Tibial nerve (tissue), 4 donors: Measurements from ENCODE around the gene ZNF431. TPM values are rescaled to one million over a fixed set of nuclear protein-coding genes. Genes with fewer than 3 reads are reported as not detected.
"Not testable (repeated sequence)": the region's sequence is repeated elsewhere in the genome, so short reads cannot be mapped to it uniquely, and the experiment has no call there.

Source experiments
- DNase-seq, 2 donors: peaks; one replicate each; pipeline ENCODE4 v3.0.0-alpha.2; 2019; ENCODE audit warnings: low spot score in 2 of 2
- H3K27ac ChIP-seq, 4 donors: fragments of 200-600 bp; sonication (generic) in 3 of 4; one replicate each; pipeline ENCODE4 v1.5.1; 2017 to 2019; ENCODE audit warnings: mild to moderate bottlenecking in 1 of 4
- H3K27me3 ChIP-seq, 2 donors: fragments of 200-600 bp; sonication (generic) in 1 of 2; one replicate each; pipeline versions ENCODE4 v1.5.1 to v1.6.0; 2017 to 2019
- H3K36me3 ChIP-seq, 3 donors: fragments of 200-600 bp; sonication (generic); one replicate each; pipeline ENCODE4 v1.5.1; 2018 to 2019
- H3K4me1 ChIP-seq, 4 donors: fragments of 200-600 bp; sonication (generic) in 3 of 4; one replicate each; pipeline ENCODE4 v1.5.1; 2017 to 2019
- H3K4me3 ChIP-seq, 4 donors: fragments of 200-600 bp; sonication (generic) in 3 of 4; one replicate each; pipeline ENCODE4 v1.5.1; 2017 to 2019; ENCODE audit warnings: mild to moderate bottlenecking in 1 of 4, moderate library complexity in 1 of 4
- H3K9me3 ChIP-seq, 4 donors: fragments of 200-600 bp; sonication (generic) in 3 of 4; one replicate each; pipeline ENCODE4 v1.5.1; 2017 to 2019
- EP300 ChIP-seq, 2 donors: sonication (generic); formaldehyde crosslinking; IDR thresholded peaks; one replicate each; pipeline ENCODE4 v1.6.1; 2017; ENCODE audit warnings: antibody characterized with exemption in 2 of 2, mild to moderate bottlenecking in 1 of 2
- POLR2A ChIP-seq, 2 donors: fragments of 450-650 bp; IDR thresholded peaks; one replicate each; pipeline ENCODE4 v1.6.1; 2017; ENCODE audit warnings: antibody characterized with exemption in 2 of 2, mild to moderate bottlenecking in 2 of 2, moderate library complexity in 2 of 2
- WGBS, 2 donors: methylation state at CpG; one replicate each; pipeline ENCODE4 v1.1.5; 2018; 5-methylcytosine and 5-hydroxymethylcytosine counted together
- total RNA-seq, 4 donors: library from RNA; depleted of rRNA; stranded (reverse); fragments of >200 nt; gene quantifications; one replicate each; pipeline ENCODE4 v1.1.0, GENCODE V29; 2016
- TF ChIP-seq, protein P1 (sequence below), 5 experiments: fragments of 200-600 bp in 3 of 5; fragments of 450-650 bp in 2 of 5; sonication (generic) in 3 of 5; IDR thresholded peaks; one replicate each; pipeline ENCODE4 v1.5.1; 2016 to 2019; ENCODE audit warnings: antibody characterized with exemption in 5 of 5, mild to moderate bottlenecking in 3 of 5, moderate library complexity in 2 of 5

ZNF431 gene
- total RNA-seq, 4 donors from 2014 or later = 5.9 to 20.4 (median 15.6) TPM

- WGBS, 2 donors = 80 to 83% methylated on average over 8 of the region's 8 CpGs
- no peak for DNase-seq
- TF ChIP-seq EP300 (IDR thresholded peaks at IDR 0.05) (no peak), POLR2A (IDR thresholded peaks at IDR 0.05) (no peak)
- TF ChIP-seq, protein P1, sequence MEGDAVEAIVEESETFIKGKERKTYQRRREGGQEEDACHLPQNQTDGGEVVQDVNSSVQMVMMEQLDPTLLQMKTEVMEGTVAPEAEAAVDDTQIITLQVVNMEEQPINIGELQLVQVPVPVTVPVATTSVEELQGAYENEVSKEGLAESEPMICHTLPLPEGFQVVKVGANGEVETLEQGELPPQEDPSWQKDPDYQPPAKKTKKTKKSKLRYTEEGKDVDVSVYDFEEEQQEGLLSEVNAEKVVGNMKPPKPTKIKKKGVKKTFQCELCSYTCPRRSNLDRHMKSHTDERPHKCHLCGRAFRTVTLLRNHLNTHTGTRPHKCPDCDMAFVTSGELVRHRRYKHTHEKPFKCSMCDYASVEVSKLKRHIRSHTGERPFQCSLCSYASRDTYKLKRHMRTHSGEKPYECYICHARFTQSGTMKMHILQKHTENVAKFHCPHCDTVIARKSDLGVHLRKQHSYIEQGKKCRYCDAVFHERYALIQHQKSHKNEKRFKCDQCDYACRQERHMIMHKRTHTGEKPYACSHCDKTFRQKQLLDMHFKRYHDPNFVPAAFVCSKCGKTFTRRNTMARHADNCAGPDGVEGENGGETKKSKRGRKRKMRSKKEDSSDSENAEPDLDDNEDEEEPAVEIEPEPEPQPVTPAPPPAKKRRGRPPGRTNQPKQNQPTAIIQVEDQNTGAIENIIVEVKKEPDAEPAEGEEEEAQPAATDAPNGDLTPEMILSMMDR (IDR thresholded peaks at IDR 0.05) = no peak
- Histone ChIP-seq H3K36me3 (no peaks in the 10 kb centered on the region), H3K9me3 (no peaks in the 10 kb centered on the region), H3K4me3 (no peak overlapping the region), H3K4me1 (no peaks in the 10 kb centered on the region), H3K27ac (no peak overlapping the region), H3K27me3 (no peaks in the 10 kb centered on the region)
These were observed 6.4 kb upstream of the ZNF431 start for GRCh38 chr19:21135433-21135832.

GRCh38 chr19:21138130-21138529 lies 3.7 kb upstream of the ZNF431 start:
- Histone ChIP-seq H3K4me1 (peaks cover 0 to 13% (median 0%) of the 10 kb centered on the region in 4 donors), H3K36me3 (no peaks in the 10 kb centered on the region), H3K9me3 (no peaks in the 10 kb centered on the region), H3K27ac (no peak overlapping the region), H3K27me3 (no peaks in the 10 kb centered on the region), H3K4me3 (no peak overlapping the region)
- no peak for DNase-seq
- TF ChIP-seq EP300 (IDR thresholded peaks at IDR 0.05) (no peak), POLR2A (IDR thresholded peaks at IDR 0.05) (no peak)
- TF ChIP-seq, protein P1 (IDR thresholded peaks at IDR 0.05) = no peak

GRCh38 chr19:21141006-21141405 lies 834 bp upstream of the ZNF431 start:
- H3K4me1 ChIP-seq = peaks cover 0 to 16% (median 0%) of the 10 kb centered on the region in 4 donors
- H3K27me3 ChIP-seq, DNase-seq, H3K9me3 ChIP-seq, H3K4me3 ChIP-seq: not testable (repeated sequence)
- 95 to 100% methylated on average over 1 of the region's 1 CpG for WGBS, 2 donors
- H3K36me3 ChIP-seq = peaks cover 0 to 23% (median 0%) of the 10 kb centered on the region in 3 donors
- H3K27ac ChIP-seq = peak overlapping the region in 1 of 4 donors; percentile 85

GRCh38 chr19:21143428-21143827 lies 1.6 kb downstream of the ZNF431 start:
- Histone ChIP-seq H3K9me3 (no peaks in the 10 kb centered on the region), H3K36me3 (peaks cover 0 to 48% (median 3%) of the 10 kb centered on the region in 3 donors), H3K27me3 (no peaks in the 10 kb centered on the region), H3K4me1 (peaks cover 0 to 16% (median 0%) of the 10 kb centered on the region in 4 donors), H3K27ac (no peak overlapping the region), H3K4me3 (no peak overlapping the region)
- no peak for DNase-seq
- WGBS, 2 donors = 83 to 88% methylated on average over 5 of the region's 5 CpGs
- TF ChIP-seq POLR2A (IDR thresholded peaks at IDR 0.05) (no peak), EP300 (IDR thresholded peaks at IDR 0.05) (no peak)
- TF ChIP-seq, protein P1 (IDR thresholded peaks at IDR 0.05) = no peak

GRCh38 chr19:21143854-21144253 lies 2.0 kb downstream of the ZNF431 start:
- Histone ChIP-seq H3K4me3 (no peak overlapping the region), H3K36me3 (peaks cover 0 to 52% (median 3%) of the 10 kb centered on the region in 3 donors), H3K27me3 (no peaks in the 10 kb centered on the region), H3K4me1 (peaks cover 0 to 16% (median 0%) of the 10 kb centered on the region in 4 donors), H3K27ac (no peak overlapping the region), H3K9me3 (no peaks in the 10 kb centered on the region)
- no peak for DNase-seq
- WGBS, 2 donors = 85 to 100% methylated on average over 1 of the region's 1 CpG
- TF ChIP-seq, protein P1 (IDR thresholded peaks at IDR 0.05) = no peak
- TF ChIP-seq EP300 (IDR thresholded peaks at IDR 0.05) = no peak
- no peak for TF ChIP-seq POLR2A (IDR thresholded peaks at IDR 0.05)

- H3K9me3 ChIP-seq = no peaks in the 10 kb centered on the region
- H3K36me3 ChIP-seq = peaks cover 0 to 86% (median 3%) of the 10 kb centered on the region in 3 donors
- WGBS, 2 donors = 95 to 96% methylated on average over 1 of the region's 1 CpG
- no peak overlapping the region for H3K4me3 ChIP-seq
- DNase-seq = no peak
- H3K27me3 ChIP-seq = no peaks in the 10 kb centered on the region
- no peak overlapping the region for H3K27ac ChIP-seq
- peaks cover 0 to 9% (median 0%) of the 10 kb centered on the region in 4 donors for H3K4me1 ChIP-seq
- TF ChIP-seq, protein P1 (IDR thresholded peaks at IDR 0.05) = no peak
- TF ChIP-seq POLR2A (IDR thresholded peaks at IDR 0.05) (no peak), EP300 (IDR thresholded peaks at IDR 0.05) (no peak)
These were observed 5.7 kb downstream of the ZNF431 start for GRCh38 chr19:21147540-21147939.
